ENCODE results near the gene NEURL3. TPM values are rescaled to one million over a fixed set of nuclear protein-coding genes. Genes with fewer than 3 reads are reported as not detected.
A peak's percentile ranks its signal among the peaks of the same experiment; 100 is the strongest.

The NEURL3 gene
- total and polyA plus RNA-seq, 9 of the 15 experiments (the other 6 are each of a cell fraction or from before 2014, with no cell fraction given) = not detected

GRCh38 chr2:96536445-96537065 is 31.4 kb upstream of the NEURL3 start, which contains the start of gene ARID5A (continued):
- TF ChIP-seq CTCF (IDR thresholded peaks at IDR 0.05 in 2 of 3, conservative IDR thresholded peaks at IDR 0.05 in 1 of 3; ENCODE audit: insufficient read depth in 2 of 3, low read depth in 1 of 3, low read length in 3 of 3) (no peak), ZNF57 (CRISPR knock-in tag; IDR thresholded peaks at IDR 0.05) (no peak), PHF20 (IDR thresholded peaks at IDR 0.05; ENCODE audit: partially characterized antibody) (peak; percentile 31), DPF2 (IDR thresholded peaks at IDR 0.05) (no peak), CEBPB (tag; IDR thresholded peaks at IDR 0.05) (no peak), ZBTB2 (IDR thresholded peaks at IDR 0.05) (no peak), ZNF408 (CRISPR knock-in tag; IDR thresholded peaks at IDR 0.05; ENCODE audit: low read depth) (no peak), NONO (IDR thresholded peaks at IDR 0.05; ENCODE audit: low read depth in 2 of 2, low read length in 1 of 2) (peak in 1 of 2 experiments; percentile 80; a peak in 1 of 4 replicates), HNRNPK (IDR thresholded peaks at IDR 0.05; ENCODE audit: low read depth, low read length, poor library complexity, severe bottlenecking) (no peak), ZNF696 (CRISPR knock-in tag; conservative IDR thresholded peaks at IDR 0.05) (no peak), POLR2G (IDR thresholded peaks at IDR 0.05; ENCODE audit: low read depth, low read length) (peak; percentile 93), CREB1 (IDR thresholded peaks at IDR 0.05) (peak; percentile 65; the same call in 1 of the 2 replicates), CREB1 (CRISPR knock-in tag; IDR thresholded peaks at IDR 0.05) (peak; percentile 62; the same call in 1 of the 2 replicates), RBM14 (IDR thresholded peaks at IDR 0.05; ENCODE audit: borderline replicate concordance, insufficient read depth, low read depth, low read length) (no peak), MYC (IDR thresholded peaks at IDR 0.05; ENCODE audit: low read depth, low read length) (peak; percentile 49; the same call in 1 of the 2 replicates), MYC (CRISPR knock-in tag; IDR thresholded peaks at IDR 0.05; ENCODE audit: borderline replicate concordance, low read depth) (no peak), SUPT5H (IDR thresholded peaks at IDR 0.05) (peak; percentile 43; the same call in 1 of the 2 replicates), GATAD2B (IDR thresholded peaks at IDR 0.05; ENCODE audit: borderline replicate concordance) (peak; percentile 57; the same call in 1 of the 2 replicates), SIRT6 (IDR thresholded peaks at IDR 0.05; ENCODE audit: low read depth, low read length) (no peak), NFYB (IDR thresholded peaks at IDR 0.05; ENCODE audit: extremely low read depth, insufficient read length) (peak; percentile 65), ZNF354B (CRISPR knock-in tag; IDR thresholded peaks at IDR 0.05) (no peak), CBFA2T2 (conservative IDR thresholded peaks at IDR 0.05) (no peak), POLR3G (IDR thresholded peaks at IDR 0.05; ENCODE audit: extremely low read depth, insufficient read length, insufficient replicate concordance) (no peak), ZNF561 (CRISPR knock-in tag; conservative IDR thresholded peaks at IDR 0.05) (no peak), ATF1 (CRISPR knock-in tag; IDR thresholded peaks at IDR 0.05) (no peak), ATF1 (tag; IDR thresholded peaks at IDR 0.05) (peak; percentile 79; the same call in 1 of the 2 replicates), ZNF3 (CRISPR knock-in tag; IDR thresholded peaks at IDR 0.05) (no peak), RBM22 (IDR thresholded peaks at IDR 0.05; ENCODE audit: low read depth, low read length, poor library complexity, severe bottlenecking) (no peak), HCFC1 (IDR thresholded peaks at IDR 0.05; ENCODE audit: low read depth, low read length) (peak; percentile 93), ZNF212 (CRISPR knock-in tag; IDR thresholded peaks at IDR 0.05) (0 out of 2 replicates have a peak, but pooled peaks have one; percentile 66)

Measured in K562 (cell line).